ENCODE measurements around the gene TTYH3.

The TTYH3 gene

DNA sequence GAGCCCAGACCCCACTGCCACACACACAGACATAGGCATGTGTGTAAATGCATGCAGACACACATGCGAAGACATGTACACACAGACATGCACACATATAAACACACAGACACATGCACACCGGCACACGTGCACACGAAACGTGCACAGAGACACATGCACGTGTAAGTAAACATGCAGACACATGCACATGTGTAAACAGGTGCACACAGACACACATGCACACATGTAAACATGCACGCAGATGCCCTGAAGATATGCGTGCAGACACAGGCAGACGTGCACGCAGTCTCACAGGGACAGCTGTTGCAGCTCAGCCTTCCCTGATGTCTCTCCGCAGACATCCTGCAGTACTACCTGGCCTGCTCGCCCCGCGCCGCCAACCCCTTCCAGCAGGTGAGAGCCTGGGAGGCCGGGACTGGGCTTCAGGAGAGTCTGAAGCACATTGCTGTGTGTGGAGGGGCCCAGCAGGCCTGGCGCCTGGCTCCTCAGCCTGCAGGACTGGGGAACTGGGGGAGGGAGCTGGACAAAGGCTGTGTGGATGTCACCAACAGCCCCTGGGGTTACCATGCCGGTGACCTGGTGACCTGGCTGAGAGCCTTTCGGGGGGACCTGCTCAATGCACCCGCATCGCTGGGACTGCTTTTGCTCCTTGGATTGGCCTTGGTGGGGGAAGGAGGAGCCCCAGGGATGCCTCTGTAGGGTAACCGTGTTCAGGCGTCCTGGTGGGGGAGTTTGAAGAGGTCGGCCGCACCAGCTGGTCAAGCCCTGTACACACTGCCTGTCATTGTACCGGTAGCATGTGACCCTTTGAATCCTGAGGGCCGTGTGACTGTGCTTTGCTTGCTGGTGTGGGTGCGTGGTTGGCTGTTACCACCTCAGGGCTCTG is 20.3 kb downstream of the TTYH3 start:
- DNase-seq (ENCODE audit: low read depth) = no peak
- H3K4me3 ChIP-seq (ENCODE audit: low read depth, low read length) = no peak overlapping the region
- TF ChIP-seq, protein P1, sequence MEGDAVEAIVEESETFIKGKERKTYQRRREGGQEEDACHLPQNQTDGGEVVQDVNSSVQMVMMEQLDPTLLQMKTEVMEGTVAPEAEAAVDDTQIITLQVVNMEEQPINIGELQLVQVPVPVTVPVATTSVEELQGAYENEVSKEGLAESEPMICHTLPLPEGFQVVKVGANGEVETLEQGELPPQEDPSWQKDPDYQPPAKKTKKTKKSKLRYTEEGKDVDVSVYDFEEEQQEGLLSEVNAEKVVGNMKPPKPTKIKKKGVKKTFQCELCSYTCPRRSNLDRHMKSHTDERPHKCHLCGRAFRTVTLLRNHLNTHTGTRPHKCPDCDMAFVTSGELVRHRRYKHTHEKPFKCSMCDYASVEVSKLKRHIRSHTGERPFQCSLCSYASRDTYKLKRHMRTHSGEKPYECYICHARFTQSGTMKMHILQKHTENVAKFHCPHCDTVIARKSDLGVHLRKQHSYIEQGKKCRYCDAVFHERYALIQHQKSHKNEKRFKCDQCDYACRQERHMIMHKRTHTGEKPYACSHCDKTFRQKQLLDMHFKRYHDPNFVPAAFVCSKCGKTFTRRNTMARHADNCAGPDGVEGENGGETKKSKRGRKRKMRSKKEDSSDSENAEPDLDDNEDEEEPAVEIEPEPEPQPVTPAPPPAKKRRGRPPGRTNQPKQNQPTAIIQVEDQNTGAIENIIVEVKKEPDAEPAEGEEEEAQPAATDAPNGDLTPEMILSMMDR (conservative IDR thresholded peaks at IDR 0.05; ENCODE audit: low read depth, low read length) = no peak

DNA sequence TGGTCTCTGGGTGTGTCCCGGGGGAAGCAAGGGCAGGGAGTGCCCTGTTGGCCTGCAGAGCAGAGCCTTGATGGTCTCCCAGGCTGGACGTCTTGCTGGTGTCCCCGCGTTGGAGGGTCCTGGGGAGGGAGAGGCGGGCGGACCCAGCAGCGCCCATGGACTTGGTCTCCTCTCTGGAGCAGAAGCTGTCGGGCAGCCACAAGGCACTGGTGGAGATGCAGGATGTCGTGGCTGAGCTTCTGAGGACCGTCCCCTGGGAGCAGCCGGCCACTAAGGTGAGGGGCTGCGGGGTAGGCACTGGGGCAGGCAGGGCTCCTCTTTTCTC is 20.9 kb downstream of the TTYH3 start:
- TF ChIP-seq, protein P1 (conservative IDR thresholded peaks at IDR 0.05; ENCODE audit: low read depth, low read length) = no peak
- no peak overlapping the region for H3K4me3 ChIP-seq (ENCODE audit: low read depth, low read length)
- DNase-seq (ENCODE audit: low read depth) = no peak

DNA sequence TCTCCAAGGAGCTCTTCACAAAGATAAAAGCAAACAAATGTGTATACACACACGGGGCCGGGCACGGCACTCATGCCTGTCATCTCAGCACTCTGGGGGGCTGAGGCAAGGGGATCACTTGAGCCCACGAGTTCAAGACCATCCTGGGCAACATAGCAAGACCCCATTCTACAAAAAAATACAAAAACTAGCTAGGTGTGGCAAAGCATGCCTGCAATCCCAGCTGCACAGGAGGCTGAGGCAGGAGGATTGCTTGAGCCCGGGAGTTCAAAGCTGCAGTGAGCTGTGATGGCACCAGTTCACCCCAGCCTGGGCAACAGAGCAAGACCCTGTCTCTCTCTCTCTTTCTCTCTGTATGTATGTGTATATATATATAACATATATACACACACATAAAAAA is 22.3 kb downstream of the TTYH3 start:
- H3K4me3 ChIP-seq (ENCODE audit: low read depth, low read length) = no peak overlapping the region
- TF ChIP-seq, protein P1 (conservative IDR thresholded peaks at IDR 0.05; ENCODE audit: low read depth, low read length) = no peak
- DNase-seq (ENCODE audit: low read depth) = no peak

DNA sequence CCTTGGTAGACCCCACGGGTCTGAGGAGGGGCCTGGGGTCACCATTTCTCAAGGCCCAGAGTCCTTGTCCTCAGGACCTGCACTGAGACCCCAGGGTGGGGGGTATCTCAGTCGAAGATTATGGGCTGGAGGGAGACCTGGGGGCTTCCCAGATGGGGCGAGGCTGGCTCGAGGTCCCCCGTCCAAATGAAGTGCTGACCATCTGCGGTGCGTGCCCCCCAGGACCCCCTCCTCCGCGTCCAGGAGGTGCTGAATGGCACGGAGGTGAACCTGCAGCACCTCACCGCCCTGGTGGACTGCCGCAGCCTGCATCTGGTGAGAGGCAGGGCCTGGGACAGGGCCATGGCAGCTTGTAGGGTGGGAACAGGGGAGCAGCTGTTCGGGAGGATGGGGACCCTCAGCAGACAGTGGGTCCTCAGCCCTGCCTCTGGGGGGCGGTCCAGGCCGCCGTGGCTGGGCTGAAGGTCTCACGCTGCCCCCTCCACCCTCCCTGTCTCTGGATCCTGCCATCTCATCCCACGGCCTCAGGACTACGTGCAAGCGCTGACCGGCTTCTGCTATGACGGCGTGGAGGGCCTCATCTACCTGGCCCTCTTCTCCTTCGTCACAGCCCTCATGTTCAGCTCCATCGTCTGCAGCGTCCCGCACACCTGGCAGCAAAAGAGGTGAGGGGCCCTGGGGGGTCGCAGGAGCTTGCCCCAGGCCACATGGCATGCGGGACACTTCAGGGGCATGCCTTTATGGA is 24.3 kb downstream of the TTYH3 start:
- H3K4me3 ChIP-seq (ENCODE audit: low read depth, low read length) = no peak overlapping the region
- DNase-seq (ENCODE audit: low read depth) = no peak
- TF ChIP-seq, protein P1 (conservative IDR thresholded peaks at IDR 0.05; ENCODE audit: low read depth, low read length) = no peak

DNA sequence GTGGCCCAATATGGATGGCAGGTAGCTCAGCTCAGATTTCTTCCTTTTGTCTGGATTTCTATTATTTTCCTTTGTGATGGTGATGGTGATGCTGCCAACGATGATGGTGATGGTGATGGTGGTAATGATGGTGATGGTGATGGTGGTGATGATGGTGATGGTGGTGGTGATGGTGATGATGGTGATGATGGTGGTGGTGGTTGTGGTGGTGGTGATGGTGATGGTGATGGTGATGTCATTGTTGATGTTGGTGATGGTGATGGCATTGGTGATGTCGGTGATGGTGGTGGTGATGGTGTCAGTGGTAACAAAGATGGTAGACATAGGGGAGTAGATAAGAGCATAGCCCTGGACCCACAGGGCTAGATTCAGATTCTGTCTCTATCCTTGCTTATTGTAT is 25.4 kb downstream of the TTYH3 start:
- TF ChIP-seq, protein P1 (conservative IDR thresholded peaks at IDR 0.05; ENCODE audit: low read depth, low read length) = no peak
- DNase-seq (ENCODE audit: low read depth) = no peak

DNA sequence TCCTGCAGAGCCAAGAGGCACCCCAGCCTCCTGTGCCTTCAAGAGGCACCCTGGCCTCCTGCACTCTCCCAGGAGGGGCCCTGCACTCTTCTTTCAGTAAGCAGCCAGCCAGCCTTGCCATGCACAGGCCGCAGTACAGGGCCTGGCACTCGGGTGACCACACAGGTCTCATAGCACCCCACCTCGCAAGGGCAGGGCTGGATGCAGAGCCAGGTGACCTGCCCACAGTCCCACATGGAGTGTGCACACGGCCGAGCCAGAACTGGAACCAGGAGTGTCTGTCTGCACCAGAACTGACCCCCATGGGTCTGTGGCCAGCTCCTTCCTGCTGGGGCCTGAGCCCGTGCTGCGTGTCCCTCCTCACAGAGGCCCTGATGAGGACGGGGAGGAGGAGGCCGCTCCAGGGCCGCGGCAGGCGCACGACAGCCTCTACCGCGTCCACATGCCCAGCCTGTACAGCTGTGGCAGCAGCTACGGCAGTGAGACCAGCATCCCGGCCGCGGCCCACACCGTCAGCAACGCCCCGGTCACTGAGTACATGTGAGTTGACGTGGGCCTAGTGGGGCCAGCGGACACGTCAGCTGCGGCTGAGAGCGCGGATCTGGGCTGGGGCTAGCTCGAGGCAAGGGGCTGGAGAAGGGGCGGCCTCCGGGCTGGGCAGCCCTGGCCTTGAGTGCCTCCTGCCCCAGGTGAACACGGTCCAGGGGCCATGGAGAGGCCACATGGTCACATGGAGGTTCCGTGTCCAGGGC is 26.3 kb downstream of the TTYH3 start:
- H3K4me3 ChIP-seq (ENCODE audit: low read depth, low read length) = no peak overlapping the region
- TF ChIP-seq, protein P1 (conservative IDR thresholded peaks at IDR 0.05; ENCODE audit: low read depth, low read length) = no peak
- no peak for DNase-seq (ENCODE audit: low read depth)

More for the DNA sequence above, 25.4 kb downstream of the TTYH3 start:
- no peak overlapping the region for H3K4me3 ChIP-seq (ENCODE audit: low read depth, low read length)

Data from choroid plexus epithelial cell (primary cell).